Measurements from ENCODE around the gene SLC66A1.

The SLC66A1 gene

GRCh38 chr1:19326748-19327065, 14.6 kb downstream of the SLC66A1 start:
- DNase-seq: no peak

GRCh38 chr1:19327301-19327700, 15.2 kb downstream of the SLC66A1 start:
- no peak for DNase-seq

DNA sequence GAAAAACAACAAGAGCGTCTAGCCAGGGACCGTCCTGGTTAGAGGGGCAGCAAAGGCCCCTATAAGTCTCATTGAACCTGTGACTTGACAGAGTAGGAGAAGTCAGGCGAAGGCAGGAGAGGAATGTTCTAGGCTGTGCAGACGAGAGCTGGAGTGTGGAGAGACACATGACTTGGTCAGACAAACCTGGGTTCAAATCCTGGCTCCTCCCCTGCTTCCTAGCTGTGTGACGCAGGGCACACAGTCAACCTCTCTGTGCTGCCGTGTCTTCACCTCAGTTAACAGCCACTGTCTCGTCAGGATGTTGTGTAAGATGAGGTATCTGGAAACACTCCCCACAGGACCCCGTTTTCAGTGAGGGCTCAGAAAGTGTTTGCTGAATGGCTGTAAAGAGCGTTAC, 15.6 kb downstream of the SLC66A1 start:
- DNase-seq: no peak

- DNase-seq: no peak
Observed at GRCh38 chr1:19328486-19328885, 16.4 kb downstream of the SLC66A1 start.

- DNase-seq: no peak
Observed at GRCh38 chr1:19329188-19329587, 17.1 kb downstream of the SLC66A1 start.

DNA sequence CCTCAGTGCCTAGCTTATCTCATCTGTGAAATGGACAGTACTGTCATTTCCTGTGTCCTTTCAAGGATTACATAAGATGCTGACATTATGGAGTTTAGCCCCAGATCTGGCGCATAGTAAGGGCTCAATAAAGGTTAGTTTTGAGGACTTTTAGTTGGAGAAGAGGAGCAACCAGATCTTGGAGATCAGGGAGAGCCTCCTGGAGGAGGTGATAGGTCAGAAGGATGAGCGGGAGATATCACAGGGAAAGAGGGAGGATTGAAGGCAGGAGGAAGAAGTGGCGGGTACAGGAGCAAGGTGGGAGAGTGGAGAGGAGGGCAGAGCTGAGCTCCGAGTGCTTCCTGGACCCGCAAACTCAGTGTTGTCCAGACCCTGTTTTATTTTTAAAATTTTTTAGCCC, 17.5 kb downstream of the SLC66A1 start:
- no peak for DNase-seq

- no peak for DNase-seq
Observed at GRCh38 chr1:19330449-19331135, 18.5 kb downstream of the SLC66A1 start.

DNA sequence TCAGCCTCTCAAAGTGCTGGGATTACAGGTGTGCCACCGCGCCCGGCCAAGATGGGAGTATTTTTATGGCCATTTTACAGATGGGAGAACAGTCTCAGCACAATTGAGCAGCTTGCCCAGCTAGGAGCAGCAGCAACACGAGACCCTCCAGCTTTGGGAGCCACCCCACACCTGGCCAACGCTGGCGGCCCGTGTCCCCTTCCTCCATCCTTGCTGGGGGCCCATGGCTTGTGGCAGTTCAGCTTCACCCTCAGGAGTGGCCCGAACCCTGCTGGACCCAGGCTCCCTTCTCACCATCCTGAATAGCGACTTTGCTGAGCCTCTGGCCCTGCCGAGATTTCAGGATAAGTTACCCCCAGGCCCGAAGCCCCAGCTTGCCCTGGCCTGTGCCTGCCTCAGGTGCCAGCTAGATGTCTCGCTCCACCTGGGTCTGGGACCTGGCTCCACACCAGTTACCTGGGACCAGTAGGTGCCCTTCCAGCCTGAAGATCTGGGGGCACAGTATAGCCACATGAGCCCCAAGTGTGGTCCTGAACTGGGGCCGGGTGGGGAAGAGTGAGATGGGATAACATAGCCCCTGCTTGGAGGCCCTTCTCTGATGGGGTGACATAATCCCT, 19.2 kb downstream of the SLC66A1 start:
- DNase-seq: no peak

DNA sequence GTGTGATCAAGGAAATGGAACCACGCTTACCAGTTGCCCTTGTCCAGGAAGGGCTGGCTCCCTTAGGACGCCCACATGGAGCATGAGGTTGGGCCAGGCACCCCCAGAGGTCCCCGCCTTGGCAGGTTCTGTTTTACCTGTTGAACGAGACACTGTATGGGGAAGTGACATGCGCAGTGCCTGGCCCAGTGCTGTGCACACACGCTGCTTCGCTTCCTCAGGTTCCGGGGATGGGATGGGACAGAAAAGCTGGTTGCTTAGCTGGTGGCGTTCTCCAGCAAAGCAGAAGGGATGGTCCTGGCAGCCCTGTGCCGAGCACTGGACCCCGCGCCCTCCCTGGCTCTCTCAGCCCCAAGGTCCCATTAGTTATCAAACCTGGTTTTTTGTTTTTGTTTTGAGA, 20.7 kb downstream of the SLC66A1 start:
- no peak for DNase-seq

GRCh38 chr1:19333587-19334354, 21.6 kb downstream of the SLC66A1 start:
- DNase-seq: no peak

DNA sequence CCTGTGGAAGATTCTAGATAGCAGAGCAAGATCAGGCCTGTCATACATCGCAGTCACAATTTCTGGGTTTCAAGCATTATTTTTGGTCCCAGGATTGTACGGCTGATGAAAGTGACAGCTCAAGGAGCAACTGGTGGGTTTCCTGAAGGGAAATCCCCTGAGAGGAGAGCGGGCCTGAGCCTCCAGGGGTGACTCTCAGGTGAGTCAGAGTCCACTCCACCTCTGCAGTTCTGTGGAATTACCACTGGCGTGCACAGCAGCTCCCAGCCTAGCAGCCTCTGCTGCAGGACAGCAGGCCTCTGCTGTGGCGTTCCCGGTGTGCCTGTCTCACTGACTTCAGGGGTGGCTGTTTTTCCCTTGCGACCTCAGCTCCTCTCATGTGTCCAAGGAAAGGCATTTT, 24.4 kb downstream of the SLC66A1 start:
- peak; percentile 42 for DNase-seq

DNA sequence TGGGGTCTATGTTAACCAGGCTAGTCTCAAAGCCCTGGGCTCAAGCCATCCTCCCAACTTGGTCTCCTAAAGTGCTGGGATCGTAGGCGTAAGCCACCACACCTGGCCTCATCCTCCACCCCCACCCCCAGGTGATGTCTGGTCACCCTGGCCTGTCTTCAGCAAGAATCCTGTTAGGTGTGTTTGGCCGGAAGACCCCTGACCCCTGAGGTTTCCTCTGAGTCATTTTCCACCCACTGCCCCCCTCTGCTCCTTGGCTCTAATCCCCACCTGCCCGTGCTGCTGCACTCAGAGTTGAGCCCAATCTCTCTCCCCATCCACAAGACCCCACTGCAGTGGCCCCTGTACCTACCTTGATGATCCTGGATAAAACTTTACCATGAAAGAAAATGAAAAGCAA, 25.2 kb downstream of the SLC66A1 start:
- DNase-seq: no peak

GRCh38 chr1:19338323-19338762, 26.2 kb downstream of the SLC66A1 start:
- no peak for DNase-seq

DNA sequence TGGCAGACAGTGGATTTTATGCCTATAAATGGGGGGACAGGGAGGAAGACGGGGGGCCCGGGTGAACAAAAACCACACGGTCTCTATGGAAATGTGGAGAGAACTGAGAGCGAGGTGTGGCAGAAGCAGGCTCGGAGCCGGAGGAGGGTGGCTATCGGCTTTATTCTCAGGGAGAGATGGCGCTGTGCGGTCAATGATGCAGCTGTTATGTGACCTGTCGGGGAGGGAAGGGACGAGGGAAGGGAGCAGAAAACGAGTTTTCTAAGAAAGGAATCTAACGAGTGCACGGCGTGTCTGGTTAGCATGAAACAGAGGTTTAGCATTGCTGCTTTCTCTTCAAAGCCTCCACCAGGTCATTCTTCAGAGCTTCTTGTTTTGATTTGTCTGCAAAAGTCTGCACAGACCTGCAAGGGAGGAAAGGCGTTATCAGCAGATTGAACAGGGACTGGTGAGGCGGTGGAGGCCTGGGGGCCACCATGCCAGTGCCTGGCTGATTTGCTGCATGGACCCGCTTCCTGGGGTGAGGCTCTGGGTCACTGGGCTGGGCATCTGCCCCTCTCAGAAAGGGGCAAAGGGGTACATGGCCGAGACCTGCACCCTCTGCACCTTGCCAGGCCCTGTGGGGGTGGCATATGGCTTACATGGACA, 27.2 kb downstream of the SLC66A1 start:
- DNase-seq: no peak

DNA sequence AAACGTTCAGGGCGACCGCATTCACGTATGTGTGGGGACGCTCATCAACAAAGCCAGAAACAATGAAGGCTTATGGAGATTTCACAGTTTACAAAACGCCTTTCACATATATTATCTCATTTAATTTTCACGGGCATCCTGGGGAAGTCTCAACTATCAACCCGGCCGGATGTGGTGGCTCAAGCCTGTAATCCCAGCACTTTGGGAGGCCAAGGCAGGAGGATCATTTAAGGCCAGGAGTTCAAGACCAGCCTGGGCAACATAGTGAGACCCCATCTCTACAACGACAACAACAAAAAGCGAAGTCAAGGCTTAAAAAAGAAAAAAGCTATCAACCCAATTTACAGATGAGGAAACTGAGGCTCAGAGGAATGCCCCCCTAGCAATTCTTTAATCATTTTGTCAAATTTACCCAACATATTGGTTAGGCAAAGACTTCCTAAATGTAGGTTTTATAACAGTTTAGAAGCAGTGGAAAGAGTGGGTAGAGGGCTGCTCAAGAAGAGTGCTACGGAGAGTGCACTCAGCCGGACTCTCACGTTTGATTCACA, 28.3 kb downstream of the SLC66A1 start:
- no peak for DNase-seq

- DNase-seq: peak; percentile 43
Observed at GRCh38 chr1:19341201-19342061, 29.3 kb downstream of the SLC66A1 start.

DNA sequence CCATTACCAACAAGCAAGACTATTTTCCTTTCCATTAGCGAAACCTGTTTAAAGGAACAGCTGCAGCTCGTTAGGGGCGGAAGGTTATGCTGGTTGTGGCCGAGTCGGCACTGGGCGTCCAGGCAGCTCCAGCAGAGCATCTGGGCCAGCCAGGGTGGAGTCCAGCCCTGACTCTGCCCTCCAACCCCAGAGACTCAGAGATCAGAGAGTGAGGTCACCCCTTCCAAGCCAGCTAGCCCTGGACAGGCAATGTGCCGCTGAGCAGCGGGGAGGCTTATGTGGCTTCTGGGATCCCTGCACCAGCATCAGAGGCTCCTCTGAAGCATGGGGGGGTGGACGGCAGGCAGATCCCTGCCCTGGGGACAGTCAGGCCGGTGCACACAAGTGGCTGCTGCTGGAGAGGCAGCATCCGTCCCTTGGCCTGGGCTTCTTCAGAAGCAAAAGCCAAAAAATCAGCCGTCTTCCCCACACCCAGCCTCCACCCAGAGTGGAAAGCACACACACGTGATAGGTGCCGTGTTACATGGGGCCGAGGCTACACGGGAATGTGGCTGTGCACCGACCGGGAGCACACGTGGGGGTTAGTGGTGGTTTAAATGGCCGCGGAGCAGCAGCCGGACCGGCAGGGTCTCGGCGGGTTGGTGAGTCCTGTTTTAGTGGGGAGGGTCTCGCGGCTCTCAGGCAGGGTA, 30.1 kb downstream of the SLC66A1 start:
- DNase-seq: no peak

- no peak for DNase-seq
Observed at GRCh38 chr1:19342894-19343616, 30.9 kb downstream of the SLC66A1 start.

DNA sequence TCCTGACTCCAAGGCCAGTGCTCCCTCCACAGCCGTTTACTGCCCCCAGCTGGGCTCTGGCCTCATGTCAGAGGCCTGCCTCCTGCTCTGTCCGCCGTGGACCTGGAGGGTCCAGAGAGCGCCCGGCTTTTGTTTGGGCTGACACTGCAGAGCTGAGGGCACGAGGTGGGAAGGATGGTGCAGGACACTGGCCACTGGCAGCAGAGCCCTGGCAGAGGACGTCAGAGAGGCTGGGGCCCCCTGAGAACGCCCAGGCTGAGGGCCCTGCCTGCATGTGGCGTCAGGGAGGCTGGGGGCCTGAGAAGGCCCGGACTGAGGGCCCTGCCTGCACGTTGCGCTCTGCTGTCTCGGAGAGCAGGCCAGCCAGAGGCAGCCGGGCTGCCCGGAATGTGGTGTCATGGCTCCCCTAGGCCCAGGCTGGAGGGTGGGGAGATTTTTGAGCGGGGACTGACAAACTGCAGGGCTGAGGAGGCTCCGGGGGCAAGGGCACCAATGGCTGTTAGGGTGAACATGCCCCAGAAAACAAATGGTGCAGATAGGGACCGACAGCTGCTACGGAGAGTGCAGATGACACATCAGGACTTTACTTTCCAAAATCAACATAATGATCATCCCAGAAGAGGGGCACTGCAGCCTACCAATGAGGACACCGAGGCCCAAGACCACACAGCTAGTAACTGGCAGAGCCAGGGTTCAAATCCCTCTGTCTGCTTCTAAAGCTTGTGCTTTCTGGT, 31.7 kb downstream of the SLC66A1 start:
- no peak for DNase-seq

DNA sequence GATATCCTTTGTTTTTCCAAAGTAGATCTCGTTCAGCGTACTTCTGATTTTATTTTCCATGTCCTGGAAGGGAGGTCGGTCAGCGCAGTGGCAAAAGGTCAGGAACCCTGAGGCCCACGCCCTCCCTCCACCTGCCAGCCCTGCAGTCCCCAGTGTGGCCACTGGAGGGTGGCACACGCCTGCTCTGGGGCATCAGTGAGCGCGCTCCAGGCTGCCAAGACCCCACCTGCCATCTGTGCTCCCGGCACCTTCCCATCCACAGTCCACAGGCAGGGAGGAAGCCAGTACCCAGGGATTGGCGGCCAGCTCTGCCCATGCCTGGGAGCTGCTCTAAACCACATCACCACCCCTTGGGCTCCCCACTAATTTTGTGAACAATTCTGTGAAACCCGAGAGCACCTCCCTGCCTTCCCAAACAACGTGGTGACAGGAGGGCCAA, 32.3 kb downstream of the SLC66A1 start:
- DNase-seq: no peak
